ENCODE results near the gene ZMYM2.

GRCh38 chr13:20114066-20114610, 155.6 kb downstream of the ZMYM2 start:
- no peak for TF ChIP-seq CTCF (conservative IDR thresholded peaks at IDR 0.05; ENCODE audit: low read length)
- no peak for TF ChIP-seq EZH2phosphoT487 (IDR thresholded peaks at IDR 0.05; ENCODE audit: borderline replicate concordance)

Data from Loucy (cell line).